ENCODE measurements around the gene PCSK5.

The PCSK5 gene

GRCh38 chr9:76023715-76024195, 133.3 kb downstream of the PCSK5 start:
- DNase-seq (ENCODE audit: low spot score in 2 of 2) (no peak), ATAC-seq (peak; percentile 44)
- Mint-ChIP-seq H3K9me3 (peaks cover 2% of the 10 kb centered on the region), H3K36me3 (no peaks in the 10 kb centered on the region), H3K4me3 (peak overlapping the region; percentile 48), H3K4me1 (no peaks in the 10 kb centered on the region), H3K27ac (no peak overlapping the region)

GRCh38 chr9:76025286-76025685, 134.8 kb downstream of the PCSK5 start:
- H3K4me1 Mint-ChIP-seq = no peaks in the 10 kb centered on the region
- H3K9me3 Mint-ChIP-seq = peaks cover 2% of the 10 kb centered on the region
- no peak overlapping the region for H3K27ac Mint-ChIP-seq
- no peak for ATAC-seq
- H3K36me3 Mint-ChIP-seq = no peaks in the 10 kb centered on the region
- no peak for DNase-seq (ENCODE audit: low spot score in 2 of 2)
- no peak overlapping the region for H3K4me3 Mint-ChIP-seq

- H3K4me3 Mint-ChIP-seq = no peak overlapping the region
These were observed 136.3 kb downstream of the PCSK5 start for GRCh38 chr9:76026796-76027195.

GRCh38 chr9:76027416-76027815, 136.9 kb downstream of the PCSK5 start:
- peaks cover 2% of the 10 kb centered on the region for H3K9me3 Mint-ChIP-seq
- ATAC-seq = no peak
- H3K27ac Mint-ChIP-seq = no peak overlapping the region
- DNase-seq (ENCODE audit: low spot score in 2 of 2) = no peak
- H3K36me3 Mint-ChIP-seq = no peaks in the 10 kb centered on the region
- H3K4me1 Mint-ChIP-seq = no peaks in the 10 kb centered on the region
- no peak overlapping the region for H3K4me3 Mint-ChIP-seq

More at GRCh38 chr9:76026796-76027195, 136.3 kb downstream of the PCSK5 start:
- no peak for DNase-seq (ENCODE audit: low spot score in 2 of 2)
- no peak for ATAC-seq
- H3K27ac Mint-ChIP-seq = no peak overlapping the region
- no peaks in the 10 kb centered on the region for H3K36me3 Mint-ChIP-seq
- peaks cover 2% of the 10 kb centered on the region for H3K9me3 Mint-ChIP-seq
- H3K4me1 Mint-ChIP-seq = no peaks in the 10 kb centered on the region

- H3K4me3 Mint-ChIP-seq = no peak overlapping the region
These were observed 137.4 kb downstream of the PCSK5 start for GRCh38 chr9:76027861-76028260.

GRCh38 chr9:76032038-76032796, 141.7 kb downstream of the PCSK5 start:
- ATAC-seq = no peak
- Mint-ChIP-seq H3K9me3 (no peaks in the 10 kb centered on the region), H3K4me3 (no peak overlapping the region), H3K27ac (no peak overlapping the region), H3K36me3 (no peaks in the 10 kb centered on the region), H3K4me1 (no peaks in the 10 kb centered on the region)
- DNase-seq (ENCODE audit: low spot score in 2 of 2) = no peak

More at GRCh38 chr9:76027861-76028260, 137.4 kb downstream of the PCSK5 start:
- Mint-ChIP-seq H3K36me3 (no peaks in the 10 kb centered on the region), H3K27ac (no peak overlapping the region), H3K9me3 (peaks cover 2% of the 10 kb centered on the region), H3K4me1 (no peaks in the 10 kb centered on the region)
- DNase-seq (ENCODE audit: low spot score in 2 of 2) (no peak), ATAC-seq (no peak)

- no peak for DNase-seq (ENCODE audit: low spot score in 2 of 2)
- Mint-ChIP-seq H3K27ac (no peak overlapping the region), H3K9me3 (no peaks in the 10 kb centered on the region), H3K4me3 (no peak overlapping the region), H3K4me1 (no peaks in the 10 kb centered on the region), H3K36me3 (no peaks in the 10 kb centered on the region)
- no peak for ATAC-seq
These were observed 142.4 kb downstream of the PCSK5 start for GRCh38 chr9:76032797-76033373.

- Mint-ChIP-seq H3K27ac (no peak overlapping the region), H3K36me3 (no peaks in the 10 kb centered on the region), H3K4me1 (no peaks in the 10 kb centered on the region), H3K9me3 (no peaks in the 10 kb centered on the region), H3K4me3 (no peak overlapping the region)
- no peak for ATAC-seq
- no peak for DNase-seq (ENCODE audit: low spot score in 2 of 2)
These were observed 143.6 kb downstream of the PCSK5 start for GRCh38 chr9:76034049-76034448.

- ATAC-seq = no peak
- no peak for DNase-seq (ENCODE audit: low spot score in 2 of 2)
- H3K4me3 Mint-ChIP-seq = no peak overlapping the region
- H3K9me3 Mint-ChIP-seq = no peaks in the 10 kb centered on the region
- H3K36me3 Mint-ChIP-seq = no peaks in the 10 kb centered on the region
- H3K27ac Mint-ChIP-seq = no peak overlapping the region
- H3K4me1 Mint-ChIP-seq = no peaks in the 10 kb centered on the region
These were observed 146.3 kb downstream of the PCSK5 start for GRCh38 chr9:76036762-76037161.

GRCh38 chr9:76037587-76038225, 147.2 kb downstream of the PCSK5 start:
- no peak overlapping the region for H3K4me3 Mint-ChIP-seq
- no peak for ATAC-seq
- H3K9me3 Mint-ChIP-seq = no peaks in the 10 kb centered on the region
- no peaks in the 10 kb centered on the region for H3K4me1 Mint-ChIP-seq
- no peaks in the 10 kb centered on the region for H3K36me3 Mint-ChIP-seq
- H3K27ac Mint-ChIP-seq = no peak overlapping the region
- DNase-seq (ENCODE audit: low spot score in 2 of 2) = no peak

GRCh38 chr9:76038431-76038830, 148.0 kb downstream of the PCSK5 start:
- no peaks in the 10 kb centered on the region for H3K9me3 Mint-ChIP-seq
- no peak overlapping the region for H3K27ac Mint-ChIP-seq
- no peak overlapping the region for H3K4me3 Mint-ChIP-seq
- no peaks in the 10 kb centered on the region for H3K36me3 Mint-ChIP-seq
- no peak for DNase-seq (ENCODE audit: low spot score in 2 of 2)
- H3K4me1 Mint-ChIP-seq = no peaks in the 10 kb centered on the region
- ATAC-seq = no peak

GRCh38 chr9:76044266-76044819, 153.9 kb downstream of the PCSK5 start:
- ATAC-seq = no peak
- no peaks in the 10 kb centered on the region for H3K36me3 Mint-ChIP-seq
- H3K27ac Mint-ChIP-seq = no peak overlapping the region
- no peak for DNase-seq (ENCODE audit: low spot score in 2 of 2)
- H3K4me1 Mint-ChIP-seq = no peaks in the 10 kb centered on the region
- H3K9me3 Mint-ChIP-seq = no peaks in the 10 kb centered on the region
- H3K4me3 Mint-ChIP-seq = no peak overlapping the region

GRCh38 chr9:76045221-76045620, 154.7 kb downstream of the PCSK5 start:
- no peak overlapping the region for H3K27ac Mint-ChIP-seq

GRCh38 chr9:76049341-76049740, 158.9 kb downstream of the PCSK5 start:
- ATAC-seq = no peak
- no peak overlapping the region for H3K27ac Mint-ChIP-seq
- H3K36me3 Mint-ChIP-seq = no peaks in the 10 kb centered on the region
- H3K4me1 Mint-ChIP-seq = no peaks in the 10 kb centered on the region
- H3K9me3 Mint-ChIP-seq = peaks cover 5% of the 10 kb centered on the region
- no peak for DNase-seq (ENCODE audit: low spot score in 2 of 2)
- H3K4me3 Mint-ChIP-seq = no peak overlapping the region

More at GRCh38 chr9:76045221-76045620, 154.7 kb downstream of the PCSK5 start:
- H3K36me3 Mint-ChIP-seq = no peaks in the 10 kb centered on the region
- ATAC-seq (no peak), DNase-seq (ENCODE audit: low spot score in 2 of 2) (no peak)
- no peak overlapping the region for H3K4me3 Mint-ChIP-seq
- H3K9me3 Mint-ChIP-seq = no peaks in the 10 kb centered on the region
- no peaks in the 10 kb centered on the region for H3K4me1 Mint-ChIP-seq

- Mint-ChIP-seq H3K27ac (no peak overlapping the region), H3K36me3 (no peaks in the 10 kb centered on the region), H3K4me3 (no peak overlapping the region), H3K4me1 (no peaks in the 10 kb centered on the region), H3K9me3 (peaks cover 2% of the 10 kb centered on the region)
- ATAC-seq (no peak), DNase-seq (ENCODE audit: low spot score in 2 of 2) (no peak)
These were observed 177.2 kb downstream of the PCSK5 start for GRCh38 chr9:76067696-76068095.
